ENCODE data around the gene LAMA3. TPM values are rescaled to one million over a fixed set of nuclear protein-coding genes. Genes with fewer than 3 reads are reported as not detected.

The LAMA3 gene
- total RNA-seq, 4 donors from 2014 or later = 16.9 to 57.5 (median 48.3) TPM

- ATAC-seq (ENCODE audit: low FRiP score) (no peak), DNase-seq (ENCODE audit: low spot score) (no peak)
- TF ChIP-seq CTCF (IDR thresholded peaks at IDR 0.05) = no peak
Measured at GRCh38 chr18:23977719-23978483, 288.6 kb downstream of the LAMA3 start.

- ATAC-seq (ENCODE audit: low FRiP score) (no peak), DNase-seq (ENCODE audit: low spot score) (no peak)
- no peak for TF ChIP-seq CTCF (IDR thresholded peaks at IDR 0.05)
Measured at GRCh38 chr18:23981369-23981980, 292.2 kb downstream of the LAMA3 start.

GRCh38 chr18:23982155-23983079, 293.2 kb downstream of the LAMA3 start:
- DNase-seq (ENCODE audit: low spot score) (peak; percentile 44), ATAC-seq (ENCODE audit: low FRiP score) (peak; percentile 96)
- no peak for TF ChIP-seq CTCF (IDR thresholded peaks at IDR 0.05)

GRCh38 chr18:23983112-23983511, 293.9 kb downstream of the LAMA3 start:
- ATAC-seq (ENCODE audit: low FRiP score) (no peak), DNase-seq (ENCODE audit: low spot score) (no peak)
- no peak for TF ChIP-seq CTCF (IDR thresholded peaks at IDR 0.05)

- no peak for TF ChIP-seq CTCF (IDR thresholded peaks at IDR 0.05)
- ATAC-seq (ENCODE audit: low FRiP score) = no peak
- no peak for DNase-seq (ENCODE audit: low spot score)
Measured at GRCh38 chr18:23986600-23987359, 297.5 kb downstream of the LAMA3 start.

Data from omental fat pad (tissue), 4 donors.